Measurements from ENCODE around the gene TUBB. TPM values are rescaled to one million over a fixed set of nuclear protein-coding genes. Genes with fewer than 3 reads are reported as not detected.

The TUBB gene
- total and polyA plus RNA-seq, 9 of the 15 experiments (the other 6 are each of a cell fraction or from before 2014, with no cell fraction given): 971 to 2,870 (median 1,478) TPM

DNA sequence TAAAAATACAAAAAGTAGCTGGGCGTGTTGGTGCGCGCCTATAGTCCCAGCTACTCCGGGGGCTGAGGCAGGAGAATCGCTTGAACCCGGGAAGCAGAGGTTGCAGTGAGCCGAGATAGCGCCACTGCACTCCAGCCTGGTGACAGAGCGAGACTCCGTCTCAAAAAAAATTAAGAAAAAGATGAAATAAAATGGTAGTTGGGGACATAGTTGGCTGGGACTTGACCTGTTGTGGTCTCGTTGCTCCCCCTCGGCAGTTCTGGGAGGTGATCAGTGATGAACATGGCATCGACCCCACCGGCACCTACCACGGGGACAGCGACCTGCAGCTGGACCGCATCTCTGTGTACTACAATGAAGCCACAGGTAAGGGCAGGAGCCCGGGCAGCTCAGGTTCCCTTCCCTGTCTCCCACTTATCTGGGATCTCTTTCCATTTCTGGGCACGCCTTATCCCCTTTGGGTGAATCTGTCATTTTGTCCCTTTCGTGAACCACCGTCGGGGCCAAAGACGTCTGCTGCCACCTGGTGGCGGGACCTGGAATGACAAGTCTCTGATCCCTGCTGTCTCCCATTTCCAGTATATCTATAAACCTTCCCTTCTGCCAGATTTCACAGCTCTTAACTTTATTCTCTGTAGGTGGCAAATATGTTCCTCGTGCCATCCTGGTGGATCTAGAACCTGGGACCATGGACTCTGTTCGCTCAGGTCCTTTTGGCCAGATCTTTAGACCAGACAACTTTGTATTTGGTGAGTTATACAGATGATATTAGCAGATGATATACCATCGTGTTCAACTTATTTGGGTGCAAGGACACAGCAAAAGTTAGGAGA is 2.3 kb downstream of the TUBB start (continued):
- TF ChIP-seq JUN (IDR thresholded peaks at IDR 0.05; ENCODE audit: borderline replicate concordance, low read depth, low read length) (no peak), JUN (CRISPR knock-in tag; IDR thresholded peaks at IDR 0.05; ENCODE audit: borderline replicate concordance) (no peak), EZH2 (IDR thresholded peaks at IDR 0.05; ENCODE audit: borderline replicate concordance, low read depth, low read length) (no peak), BRD9 (IDR thresholded peaks at IDR 0.05; ENCODE audit: low read depth, partially characterized antibody) (no peak), TFAM (CRISPR knock-in tag; conservative IDR thresholded peaks at IDR 0.05) (no peak), NR4A1 (CRISPR knock-in tag; IDR thresholded peaks at IDR 0.05) (no peak), NR4A1 (tag; IDR thresholded peaks at IDR 0.05) (no peak), SAP30 (IDR thresholded peaks at IDR 0.05; ENCODE audit: borderline replicate concordance, insufficient read depth, low read depth, low read length, poor library complexity, severe bottlenecking) (no peak), ZNF57 (CRISPR knock-in tag; IDR thresholded peaks at IDR 0.05) (no peak), ZNF431 (CRISPR knock-in tag; IDR thresholded peaks at IDR 0.05) (no peak; the same call in 1 of the 2 replicates), SMC3 (conservative IDR thresholded peaks at IDR 0.05; ENCODE audit: insufficient read depth, low read depth, low read length) (peak; percentile 86), RBFOX2 (IDR thresholded peaks at IDR 0.05; ENCODE audit: low read depth, low read length) (0 out of 2 replicates have a peak, but pooled peaks have one; percentile 17), ZBED1 (IDR thresholded peaks at IDR 0.05) (peak; percentile 80), GATAD2A (IDR thresholded peaks at IDR 0.05) (0 out of 2 replicates have a peak, but pooled peaks have one; percentile 37), ZNF384 (IDR thresholded peaks at IDR 0.05; ENCODE audit: low read depth, low read length) (no peak)
- TF ChIP-seq, protein P1, sequence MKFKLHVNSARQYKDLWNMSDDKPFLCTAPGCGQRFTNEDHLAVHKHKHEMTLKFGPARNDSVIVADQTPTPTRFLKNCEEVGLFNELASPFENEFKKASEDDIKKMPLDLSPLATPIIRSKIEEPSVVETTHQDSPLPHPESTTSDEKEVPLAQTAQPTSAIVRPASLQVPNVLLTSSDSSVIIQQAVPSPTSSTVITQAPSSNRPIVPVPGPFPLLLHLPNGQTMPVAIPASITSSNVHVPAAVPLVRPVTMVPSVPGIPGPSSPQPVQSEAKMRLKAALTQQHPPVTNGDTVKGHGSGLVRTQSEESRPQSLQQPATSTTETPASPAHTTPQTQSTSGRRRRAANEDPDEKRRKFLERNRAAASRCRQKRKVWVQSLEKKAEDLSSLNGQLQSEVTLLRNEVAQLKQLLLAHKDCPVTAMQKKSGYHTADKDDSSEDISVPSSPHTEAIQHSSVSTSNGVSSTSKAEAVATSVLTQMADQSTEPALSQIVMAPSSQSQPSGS (CRISPR knock-in tag; IDR thresholded peaks at IDR 0.05): no peak
- TF ChIP-seq, protein P2, sequence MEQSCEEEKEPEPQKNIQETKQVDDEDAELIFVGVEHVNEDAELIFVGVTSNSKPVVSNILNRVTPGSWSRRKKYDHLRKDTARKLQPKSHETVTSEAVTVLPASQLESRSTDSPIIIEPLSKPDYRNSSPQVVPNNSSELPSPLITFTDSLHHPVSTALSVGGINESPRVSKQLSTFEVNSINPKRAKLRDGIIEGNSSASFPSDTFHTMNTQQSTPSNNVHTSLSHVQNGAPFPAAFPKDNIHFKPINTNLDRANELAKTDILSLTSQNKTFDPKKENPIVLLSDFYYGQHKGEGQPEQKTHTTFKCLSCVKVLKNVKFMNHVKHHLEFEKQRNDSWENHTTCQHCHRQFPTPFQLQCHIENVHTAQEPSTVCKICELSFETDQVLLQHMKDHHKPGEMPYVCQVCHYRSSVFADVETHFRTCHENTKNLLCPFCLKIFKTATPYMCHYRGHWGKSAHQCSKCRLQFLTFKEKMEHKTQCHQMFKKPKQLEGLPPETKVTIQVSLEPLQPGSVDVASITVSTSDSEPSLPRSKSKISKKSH (CRISPR knock-in tag; IDR thresholded peaks at IDR 0.05): no peak
- TF ChIP-seq, protein P3, sequence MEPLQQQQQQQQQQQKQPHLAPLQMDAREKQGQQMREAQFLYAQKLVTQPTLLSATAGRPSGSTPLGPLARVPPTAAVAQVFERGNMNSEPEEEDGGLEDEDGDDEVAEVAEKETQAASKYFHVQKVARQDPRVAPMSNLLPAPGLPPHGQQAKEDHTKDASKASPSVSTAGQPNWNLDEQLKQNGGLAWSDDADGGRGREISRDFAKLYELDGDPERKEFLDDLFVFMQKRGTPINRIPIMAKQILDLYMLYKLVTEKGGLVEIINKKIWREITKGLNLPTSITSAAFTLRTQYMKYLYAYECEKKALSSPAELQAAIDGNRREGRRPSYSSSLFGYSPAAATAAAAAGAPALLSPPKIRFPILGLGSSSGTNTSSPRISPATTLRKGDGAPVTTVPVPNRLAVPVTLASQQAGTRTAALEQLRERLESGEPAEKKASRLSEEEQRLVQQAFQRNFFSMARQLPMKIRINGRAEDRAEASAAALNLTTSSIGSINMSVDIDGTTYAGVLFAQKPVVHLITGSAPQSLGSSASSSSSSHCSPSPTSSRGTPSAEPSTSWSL (CRISPR knock-in tag; IDR thresholded peaks at IDR 0.05; ENCODE audit: borderline replicate concordance): no peak
- TF ChIP-seq, protein P4, sequence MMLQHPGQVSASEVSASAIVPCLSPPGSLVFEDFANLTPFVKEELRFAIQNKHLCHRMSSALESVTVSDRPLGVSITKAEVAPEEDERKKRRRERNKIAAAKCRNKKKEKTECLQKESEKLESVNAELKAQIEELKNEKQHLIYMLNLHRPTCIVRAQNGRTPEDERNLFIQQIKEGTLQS (IDR thresholded peaks at IDR 0.05): no peak
- TF ChIP-seq, protein P4 (CRISPR knock-in tag; conservative IDR thresholded peaks at IDR 0.05): no peak

Measured in K562 (cell line).